Fibroblast of the aortic adventitia (primary cell): ENCODE results near the gene ARL4A. TPM values are rescaled to one million over a fixed set of nuclear protein-coding genes. Genes with fewer than 3 reads are reported as not detected.

Experiments used
- DNase-seq: peaks from one replicate; pipeline ENCODE4 v3.0.0-alpha.2; 2010; ENCODE audit warnings: low read depth
- H3K4me3 ChIP-seq: 2 replicates; pipeline ENCODE4 v1.5.1; 2011; ENCODE audit warnings: low read depth, mild to moderate bottlenecking, control low read depth, low read length, moderate library complexity
- CTCF ChIP-seq: IDR thresholded peaks from 2 replicates; pipeline ENCODE4 v1.5.1; 2011; ENCODE audit warnings: mild to moderate bottlenecking, low read length, control low read depth, inconsistent platforms; ENCODE audit not compliant: insufficient read depth
- small RNA-seq: library from RNA; depleted of rRNA; stranded (forward); fragments of <200 nt; gene quantifications from one replicate; pipeline ENCODE3, GENCODE V24; 2012
- total RNA-seq: library from RNA; depleted of rRNA; stranded (reverse); fragments of >200 nt; gene quantifications from 2 replicates; pipeline ENCODE4 v1.2.3, GENCODE V29; 2012; ENCODE audit warnings: low replicate concordance

The ARL4A gene
- total RNA-seq, 1 donor = 25.8 TPM

GRCh38 chr7:12735923-12736322 lies 48.5 kb downstream of the ARL4A start:
- no peak for DNase-seq
- TF ChIP-seq CTCF = no peak
- no peak overlapping the region for H3K4me3 ChIP-seq

- TF ChIP-seq CTCF = no peak
- no peak overlapping the region for H3K4me3 ChIP-seq
- no peak for DNase-seq
These were observed 49.9 kb downstream of the ARL4A start for GRCh38 chr7:12737373-12737772.

- no peak overlapping the region for H3K4me3 ChIP-seq
- no peak for TF ChIP-seq CTCF
- DNase-seq = no peak
These were observed 50.4 kb downstream of the ARL4A start for GRCh38 chr7:12737836-12738235.

- DNase-seq = no peak
- no peak for TF ChIP-seq CTCF
These were observed 51.2 kb downstream of the ARL4A start for GRCh38 chr7:12738665-12739064.

More at GRCh38 chr7:12738665-12739064, 51.2 kb downstream of the ARL4A start:
- no peak overlapping the region for H3K4me3 ChIP-seq

Small RNA genes lying within 50 kb of the gene (small RNA-seq; reads per million reads assigned to genes)
- not detected for gene RF00264

Other genes with a start within 250 kb of the ARL4A start
- gene SCIN, start 116.9 kb upstream of the ARL4A start, total RNA-seq = 0.25 and 2.3 TPM in 2 replicates